ENCODE measurements around the gene FSD2.

GRCh38 chr15:82788496-82788895, 17.4 kb downstream of the FSD2 start:
- TF ChIP-seq EZH2phosphoT487 (IDR thresholded peaks at IDR 0.05; ENCODE audit: borderline replicate concordance, low read length) (no peak), CTCF (conservative IDR thresholded peaks at IDR 0.05; ENCODE audit: low read depth, low read length) (no peak)

All from PC-3 (cell line).